ENCODE results near the gene GGACT.

DNA sequence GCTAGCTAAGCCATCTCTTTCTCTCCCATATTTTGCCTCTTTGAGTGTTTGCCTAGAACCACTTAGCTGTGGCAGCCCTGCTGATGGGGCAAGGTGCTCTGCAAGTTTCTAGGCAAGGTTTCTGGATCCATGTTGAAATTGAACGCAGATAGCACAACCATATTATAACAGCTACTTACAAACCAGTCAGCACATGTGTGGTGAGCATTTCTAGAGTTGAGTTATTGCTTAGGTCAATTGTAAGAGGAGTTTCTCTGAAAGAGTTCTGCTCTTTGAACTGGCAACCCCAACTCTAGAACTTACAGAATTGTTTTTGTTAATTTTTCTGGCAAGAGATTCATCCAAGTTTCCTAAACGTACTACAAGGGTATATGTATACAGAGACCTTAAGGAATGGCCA is 103.3 kb downstream of the GGACT start:
- no peak for TF ChIP-seq EZH2 (IDR thresholded peaks at IDR 0.05; ENCODE audit: borderline replicate concordance, low read depth, low read length, poor library complexity, severe bottlenecking)
- TF ChIP-seq, protein P1, sequence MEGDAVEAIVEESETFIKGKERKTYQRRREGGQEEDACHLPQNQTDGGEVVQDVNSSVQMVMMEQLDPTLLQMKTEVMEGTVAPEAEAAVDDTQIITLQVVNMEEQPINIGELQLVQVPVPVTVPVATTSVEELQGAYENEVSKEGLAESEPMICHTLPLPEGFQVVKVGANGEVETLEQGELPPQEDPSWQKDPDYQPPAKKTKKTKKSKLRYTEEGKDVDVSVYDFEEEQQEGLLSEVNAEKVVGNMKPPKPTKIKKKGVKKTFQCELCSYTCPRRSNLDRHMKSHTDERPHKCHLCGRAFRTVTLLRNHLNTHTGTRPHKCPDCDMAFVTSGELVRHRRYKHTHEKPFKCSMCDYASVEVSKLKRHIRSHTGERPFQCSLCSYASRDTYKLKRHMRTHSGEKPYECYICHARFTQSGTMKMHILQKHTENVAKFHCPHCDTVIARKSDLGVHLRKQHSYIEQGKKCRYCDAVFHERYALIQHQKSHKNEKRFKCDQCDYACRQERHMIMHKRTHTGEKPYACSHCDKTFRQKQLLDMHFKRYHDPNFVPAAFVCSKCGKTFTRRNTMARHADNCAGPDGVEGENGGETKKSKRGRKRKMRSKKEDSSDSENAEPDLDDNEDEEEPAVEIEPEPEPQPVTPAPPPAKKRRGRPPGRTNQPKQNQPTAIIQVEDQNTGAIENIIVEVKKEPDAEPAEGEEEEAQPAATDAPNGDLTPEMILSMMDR (conservative IDR thresholded peaks at IDR 0.05; ENCODE audit: low read depth, low read length): no peak

Data from A673 (cell line).